Right renal pelvis (tissue), 4 donors: ENCODE measurements around the gene DRC7. TPM values are rescaled to one million over a fixed set of nuclear protein-coding genes. Genes with fewer than 3 reads are reported as not detected.

Experiments used
- DNase-seq, 4 donors: peaks; one replicate each; pipeline ENCODE4 v3.0.0-alpha.2; 2013; ENCODE audit warnings: low read depth in 4 of 4, low spot score in 3 of 4, missing footprints in 1 of 4
- polyA plus RNA-seq, 4 donors: library from polyadenylated mRNA; unstranded; fragments of 120-200 nt; gene quantifications; one replicate each; pipeline ENCODE4 v1.2.1, GENCODE V29; 2013; ENCODE audit not compliant: insufficient read length in 4 of 4

Gene DRC7
- polyA plus RNA-seq = 1 to 10 TPM; 2.1 to 3.0 (median 2.9) TPM

- DNase-seq = peak in 1 of 4 donors; percentile 38
Measured at GRCh38 chr16:57694725-57695679, at the start of gene DRC7. Gene DRC7 (plus strand): TSS chr16:57694806. CDS start chr16:57697950, 3,144 bp downstream.

GRCh38 chr16:57645169-57645568, 49.4 kb upstream of the DRC7 start:
- no peak for DNase-seq

GRCh38 chr16:57645691-57646387, 48.8 kb upstream of the DRC7 start:
- DNase-seq = no peak

- DNase-seq = no peak
Measured at GRCh38 chr16:57646388-57647039, 48.1 kb upstream of the DRC7 start.

- no peak for DNase-seq
Measured at GRCh38 chr16:57647136-57647875, 47.3 kb upstream of the DRC7 start.

- no peak for DNase-seq
Measured at GRCh38 chr16:57648125-57648524, 46.5 kb upstream of the DRC7 start.

- peak in 2 of 4 donors; percentile 49 to 51 for DNase-seq
Measured at GRCh38 chr16:57648581-57649442, 45.8 kb upstream of the DRC7 start.

GRCh38 chr16:57649443-57649751, 45.2 kb upstream of the DRC7 start:
- DNase-seq = no peak

- no peak for DNase-seq
Measured at GRCh38 chr16:57649846-57650245, 44.8 kb upstream of the DRC7 start.

GRCh38 chr16:57651344-57652333, 43.0 kb upstream of the DRC7 start:
- DNase-seq = no peak

- DNase-seq = no peak
Measured at GRCh38 chr16:57652695-57653471, 41.7 kb upstream of the DRC7 start.

GRCh38 chr16:57653936-57654335, 40.7 kb upstream of the DRC7 start:
- DNase-seq = no peak

GRCh38 chr16:57656342-57656955, 38.2 kb upstream of the DRC7 start:
- no peak for DNase-seq

GRCh38 chr16:57657228-57657627, 37.4 kb upstream of the DRC7 start:
- no peak for DNase-seq

- DNase-seq = no peak
Measured at GRCh38 chr16:57658130-57658877, 36.3 kb upstream of the DRC7 start.

- DNase-seq = no peak
Measured at GRCh38 chr16:57658878-57659674, 35.5 kb upstream of the DRC7 start.
